GM18519 (cell line): ENCODE measurements around the gene SLC44A4.
"Not testable (repeated sequence)": the region's sequence is repeated elsewhere in the genome, so short reads cannot be mapped to it uniquely, and the experiment has no call there.

ENCODE experiments used
- ATAC-seq: cut with Tn5 transposase; IDR thresholded peaks from one replicate; pipeline ENCODE4 v1.9.1; 2021; ENCODE audit warnings: mild to moderate bottlenecking, moderate library complexity; ENCODE audit not compliant: unreplicated experiment, low FRiP score

SLC44A4 gene

DNA sequence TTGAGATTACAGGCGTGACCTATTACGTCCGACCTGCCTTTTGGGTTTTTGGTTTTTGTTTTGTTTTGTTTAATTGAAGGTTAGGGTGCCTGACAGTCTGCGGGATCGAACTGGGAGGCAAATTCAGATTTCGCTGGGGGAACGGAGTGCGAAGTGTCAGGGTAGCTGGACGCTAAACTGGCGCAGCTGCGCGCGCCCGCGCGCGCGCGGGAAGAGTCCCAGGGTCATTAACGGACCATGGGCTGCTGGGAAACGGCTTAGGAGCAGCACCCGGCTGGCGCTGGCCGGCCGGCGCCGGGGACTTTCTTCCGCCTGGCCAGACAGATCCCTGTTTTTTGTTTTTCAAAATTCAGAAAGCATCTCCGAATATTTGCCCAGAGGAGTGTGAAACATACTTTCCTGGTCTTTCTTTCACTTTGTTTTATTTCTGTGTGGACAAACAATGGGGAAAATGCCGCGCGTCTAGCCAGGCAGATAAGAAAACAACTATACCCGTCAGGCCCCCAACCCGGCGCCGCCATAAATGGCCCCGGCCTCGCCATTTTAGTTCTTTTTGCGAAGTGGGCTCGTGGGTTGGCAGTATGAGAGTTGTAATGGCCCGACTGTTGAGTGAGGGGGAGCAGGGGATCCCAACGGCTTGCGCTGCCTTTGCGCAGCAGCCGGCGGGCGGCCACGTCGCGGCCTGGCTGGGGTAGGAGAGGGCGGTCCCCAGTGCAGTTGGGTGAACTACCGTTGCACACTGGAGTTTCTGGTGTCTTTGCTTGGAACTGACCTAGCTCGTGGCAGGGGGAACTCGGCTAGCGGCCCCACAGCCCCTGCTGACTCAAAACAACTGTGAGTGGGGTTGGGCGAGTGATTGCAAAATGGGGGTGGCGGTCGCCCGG, 44.2 kb downstream of the SLC44A4 start:
- ATAC-seq = no peak

DNA sequence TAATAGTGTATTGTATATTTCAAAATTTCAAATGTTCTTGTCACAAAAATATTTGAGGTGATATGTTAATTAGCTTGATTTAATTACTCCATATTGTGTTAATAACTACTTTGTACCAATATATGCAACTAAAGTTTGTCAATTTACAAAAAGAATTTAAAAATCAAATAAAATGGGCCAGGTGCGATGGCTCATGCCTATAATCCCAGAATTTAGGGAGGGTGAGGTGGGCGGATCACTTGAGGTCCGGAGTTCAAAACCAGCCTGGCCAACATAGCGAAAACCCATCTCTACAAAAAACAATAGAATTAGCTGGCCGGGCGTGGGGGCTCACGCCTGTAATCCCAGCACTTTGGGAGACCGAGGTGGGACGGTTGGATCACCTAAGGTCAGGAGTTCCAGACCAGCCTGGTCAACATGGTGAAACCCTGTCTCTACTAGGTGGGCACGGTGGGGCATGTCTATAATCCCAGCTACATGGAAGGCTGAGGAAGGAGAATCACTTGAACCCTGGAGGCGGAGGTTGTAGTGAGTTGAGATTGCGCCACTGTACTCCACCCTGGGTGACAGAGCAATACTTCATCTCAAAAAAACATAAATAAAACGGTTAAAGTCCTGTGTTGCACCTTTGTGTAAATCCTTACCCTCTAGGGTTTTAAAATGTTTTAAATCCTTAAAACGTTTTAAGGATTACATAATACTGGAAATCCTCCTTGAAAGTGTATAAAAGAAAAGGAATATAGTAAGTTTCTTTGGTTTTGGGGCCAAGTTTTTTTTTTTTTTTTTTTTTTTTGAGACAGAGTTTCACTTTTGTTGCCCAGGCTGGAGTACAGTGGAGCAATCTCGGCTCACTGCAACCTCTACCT, 47.2 kb downstream of the SLC44A4 start:
- ATAC-seq = no peak

DNA sequence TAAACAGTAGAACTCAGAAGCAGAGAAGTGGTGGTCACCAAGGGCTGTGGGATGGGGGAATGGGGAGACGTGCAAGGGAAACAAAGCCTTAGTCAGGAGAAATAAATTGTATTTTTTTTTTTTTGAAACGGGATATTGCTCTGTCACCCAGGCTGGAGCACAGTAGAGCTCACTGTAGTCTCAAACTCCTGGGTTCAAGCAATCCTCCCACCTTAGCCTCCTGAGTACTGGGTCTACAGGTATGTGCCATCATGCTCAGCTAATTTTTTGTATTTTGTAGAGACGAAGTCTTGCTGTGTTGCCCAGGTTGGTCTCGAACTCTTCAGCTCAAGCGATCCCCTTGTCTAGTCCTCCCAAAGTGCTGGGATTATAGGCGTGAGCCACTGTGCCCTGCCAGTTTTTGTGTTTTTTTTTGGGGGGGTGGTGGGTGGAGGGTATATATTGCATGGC, 47.9 kb downstream of the SLC44A4 start:
- no peak for ATAC-seq

- no peak for ATAC-seq
Measured at GRCh38 chr6:31829633-31830283, 49.0 kb downstream of the SLC44A4 start.

DNA sequence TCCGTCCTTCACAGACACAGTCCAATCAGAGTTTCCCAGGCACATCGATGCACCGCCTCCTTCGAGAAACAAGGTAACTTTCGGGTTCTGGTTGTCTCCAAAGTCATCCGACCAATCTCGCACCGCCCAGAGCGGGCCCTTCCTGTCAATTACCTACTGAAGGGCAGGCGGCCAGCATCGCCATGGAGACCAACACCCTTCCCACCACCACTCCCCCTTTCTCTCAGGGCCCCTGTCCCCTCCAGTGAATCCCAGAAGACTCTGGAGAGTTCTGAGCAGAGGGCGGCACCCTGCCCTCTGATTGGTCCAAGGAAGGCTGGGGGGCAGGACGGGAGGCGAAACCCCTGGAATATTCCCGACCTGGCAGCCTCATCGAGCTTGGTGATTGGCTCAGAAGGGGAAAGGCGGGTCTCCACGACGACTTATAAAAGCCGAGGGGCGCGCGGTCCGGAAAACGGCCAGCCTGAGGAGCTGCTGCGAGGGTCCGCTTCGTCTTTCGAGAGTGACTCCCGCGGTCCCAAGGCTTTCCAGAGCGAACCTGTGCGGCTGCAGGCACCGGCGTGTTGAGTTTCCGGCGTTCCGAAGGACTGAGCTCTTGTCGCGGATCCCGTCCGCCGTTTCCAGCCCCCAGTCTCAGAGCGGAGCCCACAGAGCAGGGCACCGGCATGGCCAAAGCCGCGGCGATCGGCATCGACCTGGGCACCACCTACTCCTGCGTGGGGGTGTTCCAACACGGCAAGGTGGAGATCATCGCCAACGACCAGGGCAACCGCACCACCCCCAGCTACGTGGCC, 51.3 kb downstream of the SLC44A4 start, which contains the start of gene HSPA1B:
TSS of gene HSPA1B (plus strand) at position 453 of the 794 bp plus-strand sequence. CDS start at position 666, 213 bp downstream.
- ATAC-seq = peak; percentile 46

DNA sequence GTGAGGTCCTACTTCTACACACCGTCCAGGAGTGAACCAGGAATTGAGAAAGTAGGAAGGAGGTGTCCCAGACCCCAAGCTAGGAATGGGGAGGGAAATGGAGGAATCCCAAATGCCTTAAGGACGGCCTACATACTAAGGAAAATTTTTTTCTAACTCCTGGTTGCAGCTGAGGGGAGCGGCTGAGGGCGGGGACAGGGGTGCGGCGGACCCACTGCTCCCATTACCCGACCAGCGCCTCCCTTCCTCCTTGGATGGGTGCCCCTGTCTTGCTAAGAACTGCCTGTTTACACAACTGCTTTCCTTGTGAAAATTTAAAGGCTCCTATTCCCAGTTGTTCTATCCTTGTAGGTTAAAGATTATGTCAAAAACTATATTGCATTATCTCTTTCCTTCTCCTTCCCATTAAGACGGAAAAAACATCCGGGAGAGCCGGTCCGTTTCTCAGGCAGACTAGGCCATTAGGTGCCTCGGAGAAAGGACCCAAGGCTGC, 52.0 kb downstream of the SLC44A4 start:
- no peak for ATAC-seq

DNA sequence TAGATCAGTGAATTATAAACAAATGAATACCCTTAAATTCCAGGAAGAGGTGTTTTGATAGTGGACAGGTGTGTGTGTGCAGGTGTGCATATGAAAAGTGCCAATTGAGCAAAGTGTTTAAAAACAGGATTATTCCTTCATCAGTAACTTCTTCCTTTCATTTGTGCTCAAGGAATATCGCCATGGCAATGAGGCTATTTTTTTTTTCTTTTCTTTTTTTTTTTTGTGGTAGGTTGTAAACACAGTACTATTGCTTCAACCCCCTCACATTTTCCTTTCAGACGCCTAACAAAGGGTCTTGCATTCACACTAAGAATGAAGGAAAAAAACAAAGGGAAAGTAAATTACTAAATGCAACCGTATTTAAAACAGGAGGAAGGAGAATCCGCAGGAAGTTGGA, 53.2 kb downstream of the SLC44A4 start:
- no peak for ATAC-seq

DNA sequence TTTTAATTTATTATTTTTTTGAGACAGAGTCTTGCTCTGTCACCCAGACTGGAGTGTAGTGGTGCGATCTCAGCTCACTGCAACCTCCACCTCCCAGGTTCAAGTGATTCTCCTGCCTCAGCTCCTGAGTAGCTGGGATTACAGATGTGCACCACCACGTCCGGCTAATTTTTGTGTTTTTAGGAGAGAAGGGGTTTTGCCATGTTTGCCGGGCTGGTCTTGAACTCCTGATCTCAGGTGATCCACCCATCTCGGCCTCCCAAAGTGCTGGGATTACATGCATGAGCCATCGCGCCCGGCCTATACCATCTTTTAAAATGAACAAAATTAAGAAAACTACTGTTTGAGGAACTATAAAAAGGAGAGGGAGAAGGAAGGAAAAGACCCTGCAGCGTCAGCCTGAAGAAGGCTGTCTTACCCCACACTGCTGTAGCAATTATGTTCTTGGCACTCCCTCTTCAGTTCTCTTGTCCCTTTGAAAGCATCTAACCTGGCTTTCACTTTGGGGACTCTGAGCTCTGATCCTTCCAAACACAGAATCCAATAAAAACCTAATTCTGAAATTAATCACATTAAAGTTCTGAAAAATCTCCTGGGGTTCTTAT, 55.1 kb downstream of the SLC44A4 start:
- not testable (repeated sequence) for ATAC-seq

- no peak for ATAC-seq
Measured at GRCh38 chr6:31822036-31822821, 56.6 kb downstream of the SLC44A4 start.

- no peak for ATAC-seq
Measured at GRCh38 chr6:31821301-31822035, 57.3 kb downstream of the SLC44A4 start.

DNA sequence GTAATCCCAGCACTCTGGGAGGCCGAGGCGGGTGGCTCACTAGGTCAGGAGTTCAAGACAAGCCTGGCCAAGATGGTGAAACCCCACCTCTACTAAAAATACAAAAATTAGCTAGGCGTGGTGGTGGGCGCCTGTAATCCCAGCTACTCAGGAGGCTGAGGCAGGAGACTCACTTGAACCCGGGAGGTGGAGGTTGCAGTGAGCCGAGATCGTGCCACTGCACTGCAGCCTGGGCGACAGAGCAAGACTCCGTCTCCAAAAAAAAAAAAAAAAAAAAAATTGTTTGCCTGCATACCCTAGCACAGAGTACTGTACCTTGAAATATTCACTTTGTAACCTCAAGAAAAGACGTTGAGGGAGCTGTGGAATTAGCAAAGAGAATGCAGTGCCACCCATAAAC, 58.4 kb downstream of the SLC44A4 start:
- ATAC-seq = not testable (repeated sequence)

- no peak for ATAC-seq
Measured at GRCh38 chr6:31819871-31820299, 58.9 kb downstream of the SLC44A4 start.

- ATAC-seq = not testable (repeated sequence)
Measured at GRCh38 chr6:31817929-31818511, 60.8 kb downstream of the SLC44A4 start.

GRCh38 chr6:31817133-31817928, 61.5 kb downstream of the SLC44A4 start:
- not testable (repeated sequence) for ATAC-seq

- no peak for ATAC-seq
Measured at GRCh38 chr6:31815025-31815838, 63.6 kb downstream of the SLC44A4 start, which contains the start of the genes HSPA1A and HSPA1L. HSPA1A (plus strand) TSS chr6:31815543; CDS start chr6:31815757, 214 bp downstream. HSPA1L (minus strand) TSS chr6:31815283; CDS start chr6:31811972, 3,311 bp downstream.

- ATAC-seq = no peak
Measured at GRCh38 chr6:31814677-31815024, 64.1 kb downstream of the SLC44A4 start.
